MM.1S (cell line): ENCODE measurements around the gene LRRC8D.

ENCODE experiments used
- DNase-seq: peaks from one replicate; pipeline ENCODE4 v3.0.0-alpha.2; 2015
- H2AFZ ChIP-seq: fragments of 300-600 bp; sonication (generic); 2 replicates; pipeline ENCODE4 v1.6.0; 2016; ENCODE audit warnings: antibody characterized with exemption, low read length
- H3F3A ChIP-seq: fragments of 300-600 bp; sonication (generic); 2 replicates; pipeline ENCODE4 v1.6.1; 2016; ENCODE audit warnings: mild to moderate bottlenecking, antibody characterized with exemption, low read length, moderate library complexity, mixed read lengths; ENCODE audit not compliant: insufficient read depth
- H3K27ac ChIP-seq: fragments of 300-600 bp; sonication (generic); 2 replicates; pipeline ENCODE4 v1.5.1; 2016; ENCODE audit warnings: mild to moderate bottlenecking, low read length
- H3K27me3 ChIP-seq: fragments of 300-600 bp; sonication (generic); replicated peaks from 2 replicates; pipeline ENCODE4 v1.6.0; 2016; ENCODE audit warnings: low read length; ENCODE audit not compliant: insufficient read depth
- H3K36me3 ChIP-seq: fragments of 300-600 bp; sonication (generic); replicated peaks from 2 replicates; pipeline ENCODE4 v1.6.1; 2016; ENCODE audit warnings: mild to moderate bottlenecking, low read length, mixed read lengths; ENCODE audit not compliant: insufficient read depth
- H3K4me1 ChIP-seq: fragments of 300-600 bp; sonication (generic); 2 replicates; pipeline ENCODE4 v1.6.1; 2016; ENCODE audit warnings: low read length, mixed read lengths
- H3K4me2 ChIP-seq: fragments of 300-600 bp; sonication (generic); 2 replicates; pipeline ENCODE4 v1.6.0; 2016; ENCODE audit warnings: low read depth, low read length
- H3K4me3 ChIP-seq: fragments of 300-600 bp; sonication (generic); 2 replicates; pipeline ENCODE4 v1.5.1; 2016; ENCODE audit warnings: low read length, mixed read lengths
- H3K79me2 ChIP-seq: fragments of 300-600 bp; sonication (generic); 2 replicates; pipeline ENCODE4 v1.6.1; 2016; ENCODE audit warnings: mixed run types, low read length, mixed read lengths
- H3K9ac ChIP-seq: fragments of 300-600 bp; sonication (generic); 2 replicates; pipeline ENCODE4 v1.6.1; 2016; ENCODE audit warnings: low read length, mixed read lengths
- H3K9me2 ChIP-seq: fragments of 300-600 bp; sonication (generic); replicated peaks from 2 replicates; pipeline ENCODE4 v1.6.1; 2016; ENCODE audit warnings: mild to moderate bottlenecking, low read length, mixed read lengths; ENCODE audit not compliant: insufficient read depth
- H3K9me3 ChIP-seq: fragments of 300-600 bp; sonication (generic); replicated peaks from 2 replicates; pipeline ENCODE4 v1.6.1; 2016; ENCODE audit warnings: mild to moderate bottlenecking, low read length, mixed read lengths; ENCODE audit not compliant: insufficient read depth
- H4K20me1 ChIP-seq: fragments of 300-600 bp; sonication (generic); 2 replicates; pipeline ENCODE4 v1.6.1; 2016; ENCODE audit warnings: mild to moderate bottlenecking, low read length, moderate library complexity, mixed read lengths; ENCODE audit not compliant: insufficient read depth
- CTCF ChIP-seq: fragments of 300-600 bp; sonication (generic); IDR thresholded peaks from 2 replicates; pipeline ENCODE4 v1.5.1; 2016; ENCODE audit warnings: antibody characterized with exemption, low read length, mixed read lengths
- EZH2 ChIP-seq: fragments of 300-600 bp; sonication (generic); optimal IDR thresholded peaks from 2 replicates; pipeline ENCODE3; 2017; ENCODE audit warnings: low read depth, mild to moderate bottlenecking, antibody characterized with exemption, low read length, mixed read lengths
- EZH2phosphoT487 ChIP-seq: fragments of 300-600 bp; sonication (generic); IDR thresholded peaks from 2 replicates; pipeline ENCODE4 v1.6.1; 2018; ENCODE audit warnings: antibody characterized with exemption, low read length

LRRC8D gene

GRCh38 chr1:89802841-89803240 is 18.0 kb upstream of the LRRC8D start:
- Histone ChIP-seq H3K9ac (no peak overlapping the region), H3K4me3 (no peak overlapping the region), H3K9me2 (no peaks in the 10 kb centered on the region), H3K9me3 (no peaks in the 10 kb centered on the region), H3K27ac (no peak overlapping the region), H3F3A (no peaks in the 10 kb centered on the region), H3K4me2 (no peak overlapping the region), H3K79me2 (no peaks in the 10 kb centered on the region), H3K36me3 (no peaks in the 10 kb centered on the region), H4K20me1 (no peaks in the 10 kb centered on the region), H3K27me3 (no peaks in the 10 kb centered on the region), H3K4me1 (no peaks in the 10 kb centered on the region), H2AFZ (no peak overlapping the region)
- TF ChIP-seq EZH2 (no peak), CTCF (no peak), EZH2phosphoT487 (no peak)
- DNase-seq = no peak

GRCh38 chr1:89804642-89805237 is 16.1 kb upstream of the LRRC8D start:
- H3K4me1 ChIP-seq = no peaks in the 10 kb centered on the region
- H4K20me1 ChIP-seq = no peaks in the 10 kb centered on the region
- no peaks in the 10 kb centered on the region for H3K27me3 ChIP-seq
- TF ChIP-seq EZH2phosphoT487 = no peak
- TF ChIP-seq CTCF = peak; percentile 93
- TF ChIP-seq EZH2 = no peak
- H3F3A ChIP-seq = no peaks in the 10 kb centered on the region
- H3K4me3 ChIP-seq = no peak overlapping the region
- no peaks in the 10 kb centered on the region for H3K79me2 ChIP-seq
- H3K36me3 ChIP-seq = no peaks in the 10 kb centered on the region
- H3K27ac ChIP-seq = no peak overlapping the region
- H2AFZ ChIP-seq = no peak overlapping the region
- DNase-seq = peak; percentile 80
- no peak overlapping the region for H3K9ac ChIP-seq
- H3K9me2 ChIP-seq = no peaks in the 10 kb centered on the region
- H3K9me3 ChIP-seq = no peaks in the 10 kb centered on the region
- H3K4me2 ChIP-seq = no peak overlapping the region

GRCh38 chr1:89806616-89807015 is 14.2 kb upstream of the LRRC8D start:
- no peak for TF ChIP-seq CTCF
- no peak for TF ChIP-seq EZH2phosphoT487
- TF ChIP-seq EZH2 = no peak
- Histone ChIP-seq H3K36me3 (no peaks in the 10 kb centered on the region), H3K9me3 (no peaks in the 10 kb centered on the region), H3K4me2 (no peak overlapping the region), H3K4me1 (no peaks in the 10 kb centered on the region), H2AFZ (no peak overlapping the region), H3F3A (no peaks in the 10 kb centered on the region), H3K9me2 (no peaks in the 10 kb centered on the region), H3K27me3 (no peaks in the 10 kb centered on the region), H3K27ac (no peak overlapping the region), H3K79me2 (no peaks in the 10 kb centered on the region), H4K20me1 (no peaks in the 10 kb centered on the region), H3K9ac (no peak overlapping the region), H3K4me3 (no peak overlapping the region)
- DNase-seq = no peak
